Stomach (tissue), 4 donors: ENCODE results near the gene HLA-DRA.

Source experiments
- EP300 ChIP-seq: sonication (generic); formaldehyde crosslinking; IDR thresholded peaks from one replicate; pipeline ENCODE4 v1.6.1; 2017; ENCODE audit warnings: antibody characterized with exemption
- TF ChIP-seq, protein P1 (sequence below), 7 experiments: fragments of 450-650 bp in 4 of 7; fragments of 200-600 bp in 3 of 7; sonication (generic) in 3 of 7; IDR thresholded peaks; one replicate each; pipeline ENCODE4 v1.5.1; 2016 to 2019; ENCODE audit warnings: antibody characterized with exemption in 7 of 7, control low read depth in 2 of 7, mild to moderate bottlenecking in 1 of 7

DNA sequence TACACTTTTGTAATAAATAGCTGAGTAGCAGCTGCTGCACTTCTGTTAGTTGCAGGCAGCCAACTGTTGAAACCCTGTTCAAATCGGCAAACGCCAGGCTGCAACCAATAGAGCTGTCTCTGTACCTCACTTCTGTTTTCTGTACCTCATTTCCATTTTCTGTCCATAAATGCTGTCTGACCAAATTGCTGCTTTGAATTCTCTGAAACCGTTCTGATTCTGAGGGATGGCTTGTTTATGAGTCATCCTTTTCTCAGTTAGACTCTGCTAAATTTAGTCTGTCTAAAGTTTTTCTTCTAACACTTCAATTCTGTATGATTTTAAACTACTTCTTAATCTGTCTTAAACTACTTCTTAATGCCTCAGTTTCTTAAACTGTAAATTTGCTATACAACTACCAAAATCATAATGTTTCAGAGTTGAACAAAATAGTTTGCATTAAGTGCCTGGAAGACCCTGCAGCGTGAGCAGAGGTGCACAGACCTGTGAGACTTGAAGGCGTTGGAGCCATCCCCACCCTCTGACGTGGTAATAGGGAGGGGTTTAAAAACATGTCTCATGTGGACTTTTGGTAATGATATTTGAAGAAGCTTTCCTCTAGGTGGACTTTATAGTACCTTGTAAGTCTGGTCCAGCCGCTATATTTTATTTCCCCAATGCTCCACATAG is 42.3 kb upstream of the HLA-DRA start:
- TF ChIP-seq, protein P1, sequence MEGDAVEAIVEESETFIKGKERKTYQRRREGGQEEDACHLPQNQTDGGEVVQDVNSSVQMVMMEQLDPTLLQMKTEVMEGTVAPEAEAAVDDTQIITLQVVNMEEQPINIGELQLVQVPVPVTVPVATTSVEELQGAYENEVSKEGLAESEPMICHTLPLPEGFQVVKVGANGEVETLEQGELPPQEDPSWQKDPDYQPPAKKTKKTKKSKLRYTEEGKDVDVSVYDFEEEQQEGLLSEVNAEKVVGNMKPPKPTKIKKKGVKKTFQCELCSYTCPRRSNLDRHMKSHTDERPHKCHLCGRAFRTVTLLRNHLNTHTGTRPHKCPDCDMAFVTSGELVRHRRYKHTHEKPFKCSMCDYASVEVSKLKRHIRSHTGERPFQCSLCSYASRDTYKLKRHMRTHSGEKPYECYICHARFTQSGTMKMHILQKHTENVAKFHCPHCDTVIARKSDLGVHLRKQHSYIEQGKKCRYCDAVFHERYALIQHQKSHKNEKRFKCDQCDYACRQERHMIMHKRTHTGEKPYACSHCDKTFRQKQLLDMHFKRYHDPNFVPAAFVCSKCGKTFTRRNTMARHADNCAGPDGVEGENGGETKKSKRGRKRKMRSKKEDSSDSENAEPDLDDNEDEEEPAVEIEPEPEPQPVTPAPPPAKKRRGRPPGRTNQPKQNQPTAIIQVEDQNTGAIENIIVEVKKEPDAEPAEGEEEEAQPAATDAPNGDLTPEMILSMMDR (IDR thresholded peaks at IDR 0.05): no peak
- TF ChIP-seq EP300: no peak
